NB4 (cell line): ENCODE results near the gene LAMA4.

ENCODE experiments used
- CTCF ChIP-seq: IDR thresholded peaks from one replicate; pipeline ENCODE4 v1.5.1; 2012; ENCODE audit warnings: low read depth, low read length
- MAX ChIP-seq: IDR thresholded peaks from 2 replicates; pipeline ENCODE4 v1.6.1; 2011; ENCODE audit warnings: low read depth, low read length
- MYC ChIP-seq: IDR thresholded peaks from 2 replicates; pipeline ENCODE4 v1.6.1; 2011; ENCODE audit warnings: low read depth, low read length
- POLR2A ChIP-seq: IDR thresholded peaks from 2 replicates; pipeline ENCODE4 v1.6.1; 2011; ENCODE audit warnings: mild to moderate bottlenecking; ENCODE audit not compliant: insufficient read length; ENCODE audit errors: extremely low read depth

GRCh38 chr6:112253841-112254816, at the start of gene LAMA4:
- TF ChIP-seq CTCF = no peak
- TF ChIP-seq POLR2A = no peak
- TF ChIP-seq MAX = no peak
- no peak for TF ChIP-seq MYC
